Heart left ventricle (tissue), 16 donors: Measurements from ENCODE around the gene ZSCAN5A. TPM values are rescaled to one million over a fixed set of nuclear protein-coding genes. Genes with fewer than 3 reads are reported as not detected.
"Not testable (repeated sequence)": the region's sequence is repeated elsewhere in the genome, so short reads cannot be mapped to it uniquely, and the experiment has no call there.

Experiments
- ATAC-seq, 4 donors: fragments of 200-7000 bp; cut with Tn5 transposase; one replicate each; pipeline ENCODE4 v1.9.1; 2020 to 2022; ENCODE audit warnings: moderate library complexity in 4 of 4, mild to moderate bottlenecking in 3 of 4, moderate number of reproducible peaks in 1 of 4
- DNase-seq, 5 donors: peaks; one replicate each; pipeline ENCODE4 v3.0.0-alpha.2; 2020
- H3K27ac ChIP-seq, 12 donors: fragments of 200-600 bp; sonication (generic) in 4 of 12; one replicate each; pipeline versions ENCODE4 v1.5.0 to v1.8.0; 2016 to 2022; ENCODE audit warnings: mild to moderate bottlenecking in 2 of 12
- H3K27me3 ChIP-seq, 9 donors: fragments of 200-600 bp; sonication (generic) in 2 of 9; one replicate each; pipeline versions ENCODE4 v1.5.1 to v1.8.0; 2016 to 2022; ENCODE audit warnings: mild to moderate bottlenecking in 3 of 9
- H3K36me3 ChIP-seq, 9 donors: fragments of 200-600 bp; sonication (generic) in 2 of 9; one replicate each; pipeline versions ENCODE4 v1.5.0 to v1.8.0; 2018 to 2022; ENCODE audit warnings: mild to moderate bottlenecking in 2 of 9
- H3K4me1 ChIP-seq, 12 donors: fragments of 200-600 bp; sonication (generic) in 4 of 12; one replicate each; pipeline versions ENCODE4 v1.5.0 to v1.8.0; 2016 to 2022; ENCODE audit warnings: mild to moderate bottlenecking in 3 of 12
- H3K4me3 ChIP-seq, 12 donors: fragments of 200-600 bp; sonication (generic) in 4 of 12; one replicate each; pipeline versions ENCODE4 v1.5.0 to v1.8.0; 2017 to 2022; ENCODE audit warnings: mild to moderate bottlenecking in 9 of 12, moderate library complexity in 4 of 12
- H3K9me3 ChIP-seq, 12 donors: fragments of 200-600 bp; sonication (generic) in 4 of 12; one replicate each; pipeline versions ENCODE4 v1.5.0 to v1.8.0; 2016 to 2022; ENCODE audit warnings: mild to moderate bottlenecking in 1 of 12
- CTCF ChIP-seq, 12 donors: fragments of 200-600 bp; sonication (generic) in 4 of 12; IDR thresholded peaks; one replicate each; pipeline versions ENCODE4 v1.5.0 to v1.8.0; 2018 to 2022; ENCODE audit warnings: antibody characterized with exemption in 12 of 12, mild to moderate bottlenecking in 5 of 12
- POLR2A ChIP-seq, 2 donors: fragments of 450-650 bp; IDR thresholded peaks; one replicate each; pipeline ENCODE4 v1.6.1; 2017; ENCODE audit warnings: antibody characterized with exemption in 2 of 2, mild to moderate bottlenecking in 2 of 2, moderate library complexity in 2 of 2
- WGBS, 4 donors: extraction: QIAGEN DNeasy Blood & Tissue Kit in 2 of 4; methylation state at CpG; one replicate each; pipeline versions ENCODE4 v1.1.5 to v1.1.7; 2013 to 2018; 5-methylcytosine and 5-hydroxymethylcytosine counted together
- intact Hi-C, 10 donors: fragments of 100-400 bp; cut with DNase I; formaldehyde crosslinking; loops; one replicate each; pipeline versions ENCODE4 v1.11.1 to v1.14.2; 2022
- polyA plus RNA-seq, 2 donors: library from polyadenylated mRNA; stranded (reverse); fragments of 200-250 nt; gene quantifications; one replicate each; pipeline ENCODE4 v1.2.3, GENCODE V29; 2013
- total RNA-seq, 9 donors: library from RNA; depleted of rRNA in 2 of 9; stranded (reverse); fragments of >200 nt in 2 of 9; fragmentation: NEBNext Ultra II Directional in 3 of 9; extraction: Animal tissue kit (Norgen Biotek cat#: 25700) in 3 of 9; gene quantifications; one replicate each; pipeline versions ENCODE4 v1.1.0 to v1.2.4, GENCODE V29; 2016 to 2023
- donor health status: ischemic (EF 13 %, LVEDD 7.1; RV severe dilation, severe dysfunction).
- donor health status: healthy with polysubstance abuse.
- donor health status: DM: no; HTN: yes; CAD: no.
- donor health status: DM: no; HTN: no; CAD: no.
- donor health status: ischemic (EF 25% LVEDD 6.9; RV normal size, moderate dysfunction).
- donor health status: ischemic (EF 25% LVEDD 5.7; RV mildly dilated, moderate dysfunction).
- donor health status: healthy.
- donor health status: DM: yes; HTN: yes; CAD: no.
- donor health status: ischemic (EF 35%, LVEDD 5.7; RV mildly dilated, moderate dysfunction).
- donor health status: nonischemic (EF 11% LVEDD 7.7; RV severe dilation, severe dysfunction).
- donor health status: DM: yes; HTN: yes; CAD: no.
- donor health status: PGD.
- donor health status: ischemic (EF 29% LVEDD 5.4; RV normal size, mild dysfunction).
- donor health status: nonischemic (EF 23%, LVEDD 6.1; RV moderate dilation, normal function).

Gene ZSCAN5A
- total and polyA plus RNA-seq, 11 donors = 3.3 to 26.6 (median 17.7) TPM

DNA sequence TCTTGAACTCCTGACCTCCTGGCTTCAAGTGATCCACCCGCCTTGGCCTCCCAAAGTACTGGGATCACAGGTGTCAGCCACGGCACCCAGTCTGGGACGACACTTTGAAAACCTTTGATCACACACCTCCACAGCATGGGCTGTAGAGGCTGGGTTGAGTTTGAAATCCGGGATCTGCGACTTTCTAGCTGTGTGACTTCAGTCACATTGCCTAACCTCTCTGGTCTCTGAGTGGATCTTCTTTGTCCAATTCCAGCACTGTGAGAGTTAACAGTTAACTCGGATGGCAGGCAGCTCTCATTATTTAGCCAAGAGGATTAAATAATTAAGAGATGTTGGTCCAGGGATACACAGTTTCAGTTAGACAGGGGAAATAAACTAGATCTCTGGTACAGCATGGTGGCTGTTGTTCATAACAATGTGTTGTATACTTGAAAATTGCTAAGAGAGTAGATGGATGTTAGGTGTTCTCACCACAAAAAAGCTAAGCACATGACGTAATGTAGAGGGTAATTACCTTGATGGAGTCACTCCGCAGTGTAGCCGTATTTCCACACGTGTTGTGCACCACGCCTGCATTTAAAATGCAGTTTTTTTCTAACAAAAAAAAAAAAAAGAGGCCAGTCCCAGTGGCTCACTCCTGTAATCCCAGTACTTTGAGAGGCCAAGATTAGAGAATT is 136.9 kb downstream of the ZSCAN5A start:
- Histone ChIP-seq H3K36me3 (no peaks in the 10 kb centered on the region), H3K9me3 (no peaks in the 10 kb centered on the region), H3K4me1 (no peaks in the 10 kb centered on the region), H3K4me3 (no peak overlapping the region), H3K27me3 (peaks cover 0 to 35% (median 9%) of the 10 kb centered on the region in 9 donors), H3K27ac (no peak overlapping the region)
- TF ChIP-seq POLR2A (IDR thresholded peaks at IDR 0.05) = no peak
- TF ChIP-seq CTCF (IDR thresholded peaks at IDR 0.05) = no peak
- intact Hi-C loops = loop anchor here in 3 of 10 donors (10.0 kb wide), 3 partner anchors 157 to 177 kb away; no protein-coding TSS in a partner anchor
- 62 to 67% (median 63%) methylated on average over 11 of the region's 11 CpGs for WGBS, 4 donors
- DNase-seq (no peak), ATAC-seq (no peak)

GRCh38 chr19:56176881-56177280 is 137.8 kb downstream of the ZSCAN5A start:
- Histone ChIP-seq H3K27ac (no peak overlapping the region), H3K4me3 (no peak overlapping the region), H3K9me3 (no peaks in the 10 kb centered on the region), H3K36me3 (no peaks in the 10 kb centered on the region), H3K4me1 (peaks cover 0 to 2% (median 0%) of the 10 kb centered on the region in 12 donors), H3K27me3 (peaks cover 0 to 35% (median 9%) of the 10 kb centered on the region in 9 donors)
- DNase-seq = no peak
- no peak for ATAC-seq
- TF ChIP-seq CTCF (IDR thresholded peaks at IDR 0.05) (no peak), POLR2A (IDR thresholded peaks at IDR 0.05) (no peak)
- WGBS, 4 donors = 73 to 80% (median 76%) methylated on average over 18 of the region's 18 CpGs
- intact Hi-C loops = loop anchor here in 3 of 10 donors (10.0 kb wide), 3 partner anchors 158 to 178 kb away; no protein-coding TSS in a partner anchor

- 76 to 81% (median 78%) methylated on average over 6 to 11 of the region's 11 CpGs; no CpG with 5 or more reads in 1 of the 4 donors for WGBS, 4 donors
- not testable (repeated sequence) for H3K4me3 ChIP-seq, H3K27ac ChIP-seq, DNase-seq, H3K36me3 ChIP-seq, H3K9me3 ChIP-seq, ATAC-seq, H3K4me1 ChIP-seq
- intact Hi-C loops = loop anchor here in 3 of 10 donors (10.0 kb wide), 3 partner anchors 158 to 178 kb away; no protein-coding TSS in a partner anchor
- H3K27me3 ChIP-seq = peaks cover 0 to 35% (median 9%) of the 10 kb centered on the region in 9 donors
Observed at GRCh38 chr19:56176310-56176709, 138.3 kb downstream of the ZSCAN5A start.

- not testable (repeated sequence) for H3K4me3 ChIP-seq, ATAC-seq, H3K36me3 ChIP-seq, H3K4me1 ChIP-seq, H3K27ac ChIP-seq, H3K9me3 ChIP-seq, DNase-seq
- peaks cover 0 to 35% (median 9%) of the 10 kb centered on the region in 9 donors for H3K27me3 ChIP-seq
- intact Hi-C loops = loop anchor here in 3 of 10 donors (10.0 kb wide), 3 partner anchors 159 to 179 kb away; no protein-coding TSS in a partner anchor
- 44 to 54% (median 49%) methylated on average over 14 to 15 of the region's 15 CpGs for WGBS, 4 donors
Observed at GRCh38 chr19:56175861-56176307, 138.8 kb downstream of the ZSCAN5A start, which contains the start of gene GALP. Gene GALP (plus strand): TSS chr19:56176008. CDS start chr19:56177109, 1,101 bp downstream.

DNA sequence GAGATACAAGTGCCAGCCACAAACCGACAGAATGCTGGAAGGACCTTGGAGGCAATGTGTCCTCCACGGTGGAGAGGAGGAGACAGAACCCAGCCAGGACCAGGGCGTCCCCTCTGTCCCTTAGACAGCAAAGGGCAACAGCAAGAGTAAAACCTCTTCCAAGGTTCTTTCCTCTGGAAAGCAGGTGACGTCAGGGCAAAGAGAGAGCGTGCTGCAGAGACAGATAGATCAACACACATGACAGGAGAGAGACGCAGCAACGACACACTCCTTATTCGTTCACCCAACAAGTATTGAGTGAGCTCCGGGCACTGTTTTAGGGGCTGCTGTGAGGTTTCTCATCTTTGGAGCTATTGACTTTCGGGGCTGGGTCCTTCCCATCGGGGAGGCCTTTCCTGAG is 140.1 kb downstream of the ZSCAN5A start:
- DNase-seq (no peak), ATAC-seq (no peak)
- Histone ChIP-seq H3K27me3 (peaks cover 0 to 33% (median 9%) of the 10 kb centered on the region in 9 donors), H3K27ac (no peak overlapping the region), H3K36me3 (no peaks in the 10 kb centered on the region), H3K4me1 (peaks cover 0 to 6% (median 0%) of the 10 kb centered on the region in 12 donors), H3K4me3 (no peak overlapping the region), H3K9me3 (no peaks in the 10 kb centered on the region)
- 44 to 53% (median 48%) methylated on average over 11 of the region's 11 CpGs for WGBS, 4 donors
- intact Hi-C loops = loop anchor here in 3 of 10 donors (5.0 to 10.0 kb wide), 4 partner anchors 97 to 180 kb away; no protein-coding TSS in a partner anchor
- no peak for TF ChIP-seq POLR2A (IDR thresholded peaks at IDR 0.05)
- TF ChIP-seq CTCF (IDR thresholded peaks at IDR 0.05) = no peak
